Colonic mucosa (tissue), 4 donors: Measurements from ENCODE around the gene CLASP1. TPM values are rescaled to one million over a fixed set of nuclear protein-coding genes. Genes with fewer than 3 reads are reported as not detected.
A peak's percentile ranks its signal among the peaks of the same experiment; 100 is the strongest.

Source experiments
- DNase-seq: peaks from one replicate; pipeline ENCODE4 v3.0.0-alpha.2; 2020
- H3K27ac ChIP-seq: fragments of 200-600 bp; one replicate; pipeline ENCODE4 v1.8.0; 2021
- H3K27me3 ChIP-seq: fragments of 200-600 bp; one replicate; pipeline ENCODE4 v1.8.0; 2021
- H3K36me3 ChIP-seq: fragments of 200-600 bp; one replicate; pipeline ENCODE4 v1.8.0; 2021
- H3K4me1 ChIP-seq: fragments of 200-600 bp; one replicate; pipeline ENCODE4 v1.8.0; 2021; ENCODE audit warnings: mild to moderate bottlenecking
- H3K4me3 ChIP-seq: fragments of 200-600 bp; one replicate; pipeline ENCODE4 v1.8.0; 2021
- H3K9ac ChIP-seq, 2 donors: one replicate each; pipeline ENCODE4 v1.7.0; 2013; ENCODE audit warnings: control low read depth in 2 of 2, low read depth in 2 of 2, low read length in 2 of 2
- H3K9me3 ChIP-seq: fragments of 200-600 bp; one replicate; pipeline ENCODE4 v1.8.0; 2021
- CTCF ChIP-seq: fragments of 200-600 bp; IDR thresholded peaks from one replicate; pipeline ENCODE4 v1.8.0; 2022; ENCODE audit warnings: antibody characterized with exemption, mild to moderate bottlenecking
- intact Hi-C: fragments of 100-400 bp; cut with DNase I; formaldehyde crosslinking; loops from one replicate; pipeline ENCODE4 v1.14.1; 2022
- total RNA-seq, 2 donors: library from RNA; stranded (reverse); fragmentation: NEBNext Ultra II Directional in 1 of 2; extraction: Animal tissue kit (Norgen Biotek cat#: 25700) in 1 of 2; gene quantifications; one replicate each; pipeline ENCODE4 v1.2.1, GENCODE V29; 2021
- donor health status: healthy.
- donor health status: DM: no; HTN: no; CAD: no.
- donor health status: DM: no; HTN: no; CAD: no.

Gene CLASP1
- total RNA-seq, 2 donors from 2014 or later, result 30.3 to 32.3 TPM

DNA sequence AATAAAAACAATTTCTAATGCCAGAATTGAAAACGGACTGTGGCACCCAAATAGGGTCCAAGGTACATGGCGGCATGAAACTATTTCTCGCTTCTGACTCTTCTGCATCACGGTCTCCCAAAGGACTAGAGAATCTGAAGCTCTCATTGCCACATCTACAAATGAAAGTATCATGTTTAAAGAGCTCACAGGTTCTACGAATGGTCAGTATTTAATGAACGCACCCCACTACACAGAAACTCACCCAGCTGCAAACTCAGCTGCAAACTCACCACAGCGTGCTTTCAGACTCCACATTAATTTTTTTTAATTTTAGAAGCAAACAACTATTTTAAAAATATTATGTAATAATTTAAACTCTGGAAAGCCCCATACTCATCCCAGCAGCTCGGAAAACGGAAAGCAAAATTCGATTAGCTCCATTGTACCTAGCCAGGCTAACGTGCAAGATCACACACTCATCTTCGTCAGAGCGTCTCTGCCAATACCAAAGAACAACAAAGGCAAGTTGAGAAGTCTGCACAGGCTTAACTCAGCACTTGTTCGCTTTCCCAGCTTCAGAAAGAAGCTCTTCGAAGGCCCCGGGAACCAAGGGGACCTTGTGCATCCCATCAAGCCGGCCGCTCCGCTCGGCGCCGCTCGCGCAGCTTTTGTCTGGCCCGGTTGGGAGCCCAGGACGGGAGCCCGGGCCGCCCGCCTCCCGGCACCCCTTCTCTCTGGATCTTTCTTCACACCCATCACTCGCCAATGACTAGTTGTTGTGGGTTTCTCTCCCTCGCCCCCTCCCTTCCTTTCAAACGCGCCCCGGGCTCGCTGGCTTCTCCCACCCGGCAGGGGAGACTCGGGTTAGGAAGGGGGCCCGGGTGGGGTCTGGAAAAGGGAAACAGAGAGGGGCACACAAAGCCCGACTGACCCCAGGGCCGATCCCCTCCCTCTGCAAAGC, 785 bp downstream of the CLASP1 start:
- no peaks in the 10 kb centered on the region for H3K9me3 ChIP-seq
- peaks cover 6% of the 10 kb centered on the region for H3K4me1 ChIP-seq
- H3K27me3 ChIP-seq, result no peaks in the 10 kb centered on the region
- no peaks in the 10 kb centered on the region for H3K36me3 ChIP-seq
- H3K27ac ChIP-seq, result peak overlapping the region; percentile 92
- intact Hi-C loops, result loop anchor here (5.0 kb wide), 1 partner anchor 116 kb away; the partner anchor contains the start of gene RNU4ATAC
- peak; percentile 53 for DNase-seq
- peak overlapping the region; percentile 87 for H3K4me3 ChIP-seq
- TF ChIP-seq CTCF, result no peak
- H3K9ac ChIP-seq, result peak overlapping the region; percentile 71 to 91

GRCh38 chr2:121647396-121647795, 1.9 kb downstream of the CLASP1 start:
- no peak for TF ChIP-seq CTCF
- Histone ChIP-seq H3K4me3 (no peak overlapping the region), H3K9me3 (no peaks in the 10 kb centered on the region), H3K27ac (no peak overlapping the region), H3K27me3 (no peaks in the 10 kb centered on the region), H3K4me1 (peaks cover 6% of the 10 kb centered on the region), H3K9ac (no peak overlapping the region), H3K36me3 (no peaks in the 10 kb centered on the region)
- DNase-seq, result no peak
- intact Hi-C loops, result loop anchor here (5.0 kb wide), 1 partner anchor 115 kb away; the partner anchor contains the start of gene RNU4ATAC

DNA sequence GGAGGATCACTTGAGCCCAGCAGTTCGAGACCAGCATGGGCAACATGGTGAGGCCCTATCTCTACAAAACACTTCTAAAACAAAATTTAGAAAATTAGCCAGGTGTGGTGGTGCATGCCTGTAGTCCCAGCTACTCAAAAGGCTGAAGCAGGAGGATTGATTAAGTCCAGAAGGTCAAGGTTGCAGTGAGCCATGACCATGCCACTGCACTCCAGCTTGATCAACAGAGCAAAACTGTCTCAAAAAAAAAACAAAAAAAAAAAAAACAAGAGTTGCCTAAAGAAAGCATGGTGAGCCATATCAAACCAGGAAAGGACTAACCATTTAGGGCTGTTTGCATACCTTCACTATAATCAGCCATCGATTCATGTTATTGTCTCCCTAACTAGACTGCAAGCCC, 4.5 kb downstream of the CLASP1 start:
- H3K27ac ChIP-seq, result no peak overlapping the region
- no peaks in the 10 kb centered on the region for H3K27me3 ChIP-seq
- intact Hi-C loops, result loop anchor here (5.0 kb wide), 1 partner anchor 112 kb away; the partner anchor contains the start of gene RNU4ATAC
- DNase-seq, result no peak
- H3K9ac ChIP-seq, result no peak overlapping the region
- TF ChIP-seq CTCF, result no peak
- no peak overlapping the region for H3K4me3 ChIP-seq
- peaks cover 6% of the 10 kb centered on the region for H3K4me1 ChIP-seq
- H3K9me3 ChIP-seq, result no peaks in the 10 kb centered on the region
- no peaks in the 10 kb centered on the region for H3K36me3 ChIP-seq

DNA sequence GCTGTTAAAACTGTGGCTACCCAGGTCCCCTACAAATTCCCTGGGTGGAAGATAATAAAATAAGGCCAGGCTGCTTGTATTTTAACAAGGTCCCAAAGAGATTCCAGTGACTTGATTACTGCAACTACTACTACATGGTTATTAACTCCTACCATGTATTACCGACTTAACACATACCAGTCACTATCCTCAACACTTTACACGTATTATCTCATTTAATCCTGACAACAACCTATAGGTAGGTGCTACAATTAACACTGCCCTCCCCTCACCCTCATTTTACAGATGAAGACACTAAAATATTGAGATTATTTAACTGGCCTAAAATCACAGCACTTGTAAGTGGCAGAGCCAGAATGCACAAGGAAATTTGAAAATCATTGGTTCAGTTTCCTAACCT, 5.4 kb downstream of the CLASP1 start:
- H3K9ac ChIP-seq, result no peak overlapping the region
- intact Hi-C loops, result no loop called here

More for the DNA sequence above, 5.4 kb downstream of the CLASP1 start:
- Histone ChIP-seq H3K4me1 (peaks cover 6% of the 10 kb centered on the region), H3K27ac (no peak overlapping the region), H3K9me3 (no peaks in the 10 kb centered on the region), H3K36me3 (no peaks in the 10 kb centered on the region), H3K27me3 (no peaks in the 10 kb centered on the region), H3K4me3 (no peak overlapping the region)
- DNase-seq, result no peak
- no peak for TF ChIP-seq CTCF
